Cardiac septum (tissue), 1 donor: ENCODE results near the gene WDR88. TPM values are rescaled to one million over a fixed set of nuclear protein-coding genes. Genes with fewer than 3 reads are reported as not detected.
"Not testable (repeated sequence)": the region's sequence is repeated elsewhere in the genome, so short reads cannot be mapped to it uniquely, and the experiment has no call there.

Source experiments
- DNase-seq: peaks from one replicate; pipeline ENCODE4 v3.0.0-alpha.2; 2020; ENCODE audit warnings: low spot score
- intact Hi-C: fragments of 100-400 bp; cut with DNase I; formaldehyde crosslinking; loops from one replicate; pipeline ENCODE4 v1.14.0; 2022
- total RNA-seq: library from RNA; stranded (reverse); fragmentation: NEBNext Ultra II Directional; extraction: Animal tissue kit (Norgen Biotek cat#: 25700); gene quantifications from one replicate; pipeline ENCODE4 v1.2.1, GENCODE V29; 2021
- donor health status: DM: no; HTN: no; CAD: no.

Gene WDR88
- total RNA-seq, 1 donor from 2014 or later, result not detected

DNA sequence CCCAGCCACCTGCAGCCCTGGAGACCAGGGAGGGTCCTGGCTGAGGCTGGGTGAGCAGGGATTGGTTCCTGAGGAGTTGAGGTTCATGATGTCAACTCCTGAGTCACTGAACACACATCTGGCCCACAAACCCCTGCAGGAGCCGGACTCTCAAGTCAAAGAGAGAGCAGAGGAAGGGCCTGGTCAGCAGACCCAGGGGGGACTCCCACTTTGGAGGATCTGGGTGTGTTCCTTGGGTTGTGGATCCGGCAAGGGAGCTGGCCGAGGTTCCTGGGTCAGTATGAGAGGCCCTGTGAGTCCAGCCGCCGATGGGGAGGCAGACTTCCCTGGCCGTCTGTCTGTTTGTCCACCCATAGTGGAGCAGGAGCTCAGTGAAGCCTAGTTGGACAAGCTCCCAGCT is 89.7 kb downstream of the WDR88 start:
- intact Hi-C loops, result no loop called here
- no peak for DNase-seq

DNA sequence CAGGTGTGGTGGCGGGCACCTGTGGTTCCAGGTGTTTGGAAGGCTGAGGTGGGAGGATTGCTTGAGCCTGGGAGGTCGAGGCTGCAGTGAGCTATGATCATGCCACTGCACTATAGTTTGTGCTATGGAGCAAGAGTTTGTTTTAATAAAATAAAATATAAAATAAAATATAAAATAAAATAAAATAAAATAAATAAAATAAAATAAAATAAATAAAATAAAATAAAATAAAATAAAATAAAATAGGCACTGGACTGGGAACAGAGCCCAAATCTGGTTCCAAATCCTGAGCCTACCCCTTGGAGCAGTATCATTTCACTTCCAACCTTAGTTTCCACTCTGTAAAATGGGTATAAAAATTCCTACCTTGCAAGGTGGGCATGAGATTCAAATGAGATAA is 90.3 kb downstream of the WDR88 start:
- DNase-seq, intact Hi-C loops: not testable (repeated sequence)

DNA sequence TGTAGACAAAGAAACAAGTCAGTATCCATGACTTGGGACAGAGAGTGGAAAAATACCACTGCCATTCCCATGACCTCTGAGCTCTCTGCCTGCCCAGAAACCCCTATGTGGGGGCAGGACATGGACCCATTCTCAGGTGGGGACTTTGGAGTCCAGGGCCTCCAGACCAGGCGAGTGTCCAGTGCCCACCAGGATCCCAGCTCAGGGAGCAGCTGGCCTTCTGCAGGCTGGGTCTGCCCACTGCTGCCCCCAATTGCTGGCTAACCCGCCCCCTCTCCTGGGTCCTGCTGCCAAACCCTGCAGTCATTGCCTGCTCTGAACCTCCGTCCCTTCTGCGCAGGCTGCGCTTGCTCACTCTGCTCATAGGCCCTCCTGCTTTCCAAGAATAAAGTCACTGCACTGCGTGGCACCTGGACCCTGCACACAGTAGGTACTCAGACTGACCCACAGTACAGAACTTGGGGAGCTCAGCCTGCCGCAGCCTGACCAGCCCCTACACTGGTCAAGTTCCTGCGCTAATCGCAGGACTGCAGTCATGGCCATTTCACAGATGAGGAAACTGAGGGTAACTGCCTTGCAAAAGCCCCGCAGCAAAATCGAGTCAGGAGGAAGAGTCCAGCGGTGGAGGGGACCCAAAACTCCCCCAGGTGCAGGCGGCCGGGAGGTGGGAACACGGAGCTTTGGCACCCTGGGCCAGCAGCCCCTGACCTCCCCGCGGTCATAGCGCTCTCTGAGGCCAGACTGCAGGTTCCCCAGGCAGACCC is 93.0 kb downstream of the WDR88 start:
- DNase-seq, result no peak
- intact Hi-C loops, result no loop called here

Other genes with a start within 250 kb of the WDR88 start
- gene CEP89, start 160.2 kb upstream of the WDR88 start, total RNA-seq, result 9.7 TPM
- 0.32 TPM for gene FAAP24, start 159.9 kb upstream of the WDR88 start, total RNA-seq
- 0.67 TPM for gene RHPN2, start 67.2 kb upstream of the WDR88 start, total RNA-seq
- gene GPATCH1, start 50.9 kb upstream of the WDR88 start, total RNA-seq, result 5.2 TPM
- 22.4 TPM for gene LRP3, start 62.2 kb downstream of the WDR88 start, total RNA-seq
- gene SLC7A10, start 93.7 kb downstream of the WDR88 start, total RNA-seq, result not detected
- 2.3 TPM for gene CEBPA, start 170.4 kb downstream of the WDR88 start, total RNA-seq
- 17.3 TPM for gene CEBPG, start 241.6 kb downstream of the WDR88 start, total RNA-seq